RWPE1 (cell line): Measurements from ENCODE around the gene UBE3D.

Experiments used
- CTCF ChIA-PET: fragments of 350-600 bp; sonication (Branson Sonifier 250); formaldehyde crosslinking; extraction: SDS; loops from one replicate; lab custom pipeline; 2021; lab: Yijun Ruan, JAX
- POLR2A ChIA-PET: fragments of 400-600 bp; formaldehyde crosslinking; extraction: SDS; loops from one replicate; lab custom pipeline; 2020; ENCODE audit warnings: antibody characterized with exemption; ENCODE audit not compliant: low non-redundant PET; lab: Yijun Ruan, JAX
- DNase-seq: peaks from one replicate; pipeline ENCODE4 v3.0.0; 2012; ENCODE audit warnings: low spot score
- H3K27ac ChIP-seq: fragments of 450-650 bp; 2 replicates; pipeline ENCODE4 v1.5.1; 2017
- TF ChIP-seq, protein P1 (sequence below): fragments of 450-650 bp; conservative IDR thresholded peaks from 2 replicates; pipeline ENCODE4 v1.5.1; 2017; ENCODE audit warnings: low read depth, mild to moderate bottlenecking

Gene UBE3D

DNA sequence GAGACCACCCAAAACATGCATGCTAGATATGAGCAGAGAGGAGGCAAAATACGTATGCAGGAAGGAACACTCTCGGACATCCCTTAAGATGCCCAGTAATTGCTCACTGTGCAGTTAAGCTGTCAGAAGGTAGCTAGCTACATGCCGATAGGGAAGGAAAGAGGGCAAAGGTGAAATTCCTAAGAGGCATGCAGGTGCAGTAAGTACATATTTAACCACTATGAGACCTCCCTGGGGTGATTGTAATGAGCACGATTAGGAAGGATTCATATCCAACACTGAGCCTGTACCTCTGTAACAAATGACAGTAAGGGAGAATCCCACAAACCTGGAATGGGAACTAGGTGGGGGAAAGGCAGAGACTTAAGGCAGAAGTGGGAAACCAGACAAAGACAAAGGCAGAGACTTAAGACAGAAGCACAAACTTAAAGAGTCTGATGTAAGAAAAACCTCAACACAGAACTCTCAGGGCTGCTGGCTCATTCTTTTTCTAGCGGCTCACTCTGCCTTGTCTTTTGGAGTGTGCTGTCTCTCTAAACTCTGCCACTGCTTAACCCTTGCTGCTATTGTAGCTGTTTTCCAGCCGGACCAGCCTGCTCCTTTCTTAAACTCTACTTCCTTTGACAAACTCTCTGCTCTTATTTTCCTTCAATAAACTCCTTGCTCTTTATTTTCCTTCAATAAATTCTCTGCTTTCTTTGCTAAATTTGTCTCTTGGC lies 148.1 kb downstream of the UBE3D start:
- H3K27ac ChIP-seq, result no peak overlapping the region
- POLR2A ChIA-PET, result no interaction called here
- CTCF ChIA-PET, result interaction anchor here (0.7 kb wide), 1 partner anchor 9 kb away, joined by 3 read pairs; no protein-coding TSS in a partner anchor
- TF ChIP-seq, protein P1, sequence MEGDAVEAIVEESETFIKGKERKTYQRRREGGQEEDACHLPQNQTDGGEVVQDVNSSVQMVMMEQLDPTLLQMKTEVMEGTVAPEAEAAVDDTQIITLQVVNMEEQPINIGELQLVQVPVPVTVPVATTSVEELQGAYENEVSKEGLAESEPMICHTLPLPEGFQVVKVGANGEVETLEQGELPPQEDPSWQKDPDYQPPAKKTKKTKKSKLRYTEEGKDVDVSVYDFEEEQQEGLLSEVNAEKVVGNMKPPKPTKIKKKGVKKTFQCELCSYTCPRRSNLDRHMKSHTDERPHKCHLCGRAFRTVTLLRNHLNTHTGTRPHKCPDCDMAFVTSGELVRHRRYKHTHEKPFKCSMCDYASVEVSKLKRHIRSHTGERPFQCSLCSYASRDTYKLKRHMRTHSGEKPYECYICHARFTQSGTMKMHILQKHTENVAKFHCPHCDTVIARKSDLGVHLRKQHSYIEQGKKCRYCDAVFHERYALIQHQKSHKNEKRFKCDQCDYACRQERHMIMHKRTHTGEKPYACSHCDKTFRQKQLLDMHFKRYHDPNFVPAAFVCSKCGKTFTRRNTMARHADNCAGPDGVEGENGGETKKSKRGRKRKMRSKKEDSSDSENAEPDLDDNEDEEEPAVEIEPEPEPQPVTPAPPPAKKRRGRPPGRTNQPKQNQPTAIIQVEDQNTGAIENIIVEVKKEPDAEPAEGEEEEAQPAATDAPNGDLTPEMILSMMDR, result no peak
- DNase-seq, result no peak

DNA sequence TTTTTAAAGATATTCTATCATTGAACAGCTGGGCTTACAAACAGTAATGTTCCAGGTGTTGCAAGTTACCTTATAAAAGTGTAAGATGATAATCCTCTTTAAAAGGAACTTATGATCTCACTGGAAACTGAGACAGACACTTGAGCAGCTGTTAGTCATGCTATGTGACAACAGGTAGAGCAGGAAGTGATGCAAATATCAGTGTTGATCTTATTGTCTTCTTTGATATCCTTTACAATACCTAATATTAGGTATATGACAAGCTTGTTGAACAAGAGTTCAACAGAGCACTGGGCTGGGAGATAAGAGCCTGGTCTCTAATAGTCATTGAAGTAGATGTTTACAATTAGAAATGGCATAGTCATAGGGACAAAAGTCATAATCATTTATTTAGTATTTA lies 150.0 kb downstream of the UBE3D start:
- CTCF ChIA-PET, result no interaction called here
- POLR2A ChIA-PET, result no interaction called here
- H3K27ac ChIP-seq, result no peak overlapping the region
- DNase-seq, result no peak
- TF ChIP-seq, protein P1, result no peak

DNA sequence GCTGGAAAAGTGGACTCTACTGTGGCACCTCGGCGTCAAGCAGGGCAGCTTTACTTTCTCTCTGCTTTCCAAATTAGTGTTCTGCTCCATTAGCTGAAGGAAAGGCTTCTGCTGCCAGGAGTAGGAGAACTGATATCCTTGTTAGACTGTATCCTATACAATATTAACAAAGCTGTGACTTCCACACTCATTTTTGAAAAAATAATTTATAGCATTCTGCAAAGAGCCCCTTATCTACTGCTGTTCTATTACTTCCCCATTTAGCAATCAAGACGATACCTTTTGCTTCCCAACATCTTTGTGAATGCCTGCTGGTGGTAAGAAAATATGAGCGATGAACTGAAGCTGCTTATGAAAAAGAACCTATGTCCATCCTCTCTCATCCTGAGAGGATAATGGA lies 151.1 kb downstream of the UBE3D start:
- ChIA-PET CTCF (no interaction called here), POLR2A (no interaction called here)
- no peak for DNase-seq
- TF ChIP-seq, protein P1, result no peak
- H3K27ac ChIP-seq, result no peak overlapping the region

DNA sequence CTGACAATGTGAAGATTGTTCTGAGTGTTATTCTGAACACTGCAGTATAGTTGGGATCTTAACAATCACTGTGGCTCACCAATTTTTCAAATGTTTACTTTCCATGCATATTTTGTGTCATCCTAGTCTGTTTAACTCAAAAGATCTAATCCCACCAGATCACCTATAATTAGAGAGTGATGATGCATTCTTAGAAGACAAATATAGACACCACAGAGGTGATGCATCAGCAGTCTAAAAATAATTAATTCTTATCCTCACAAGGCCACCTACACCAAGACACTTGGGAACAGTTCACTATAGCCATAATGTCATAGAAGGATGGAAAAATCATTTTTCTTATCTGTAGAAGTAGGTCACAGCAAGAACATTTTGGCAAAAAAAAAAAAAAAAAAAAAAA lies 154.8 kb downstream of the UBE3D start:
- H3K27ac ChIP-seq, result no peak overlapping the region
- DNase-seq, result no peak
- POLR2A ChIA-PET, result no interaction called here
- CTCF ChIA-PET, result no interaction called here
- TF ChIP-seq, protein P1, result no peak

DNA sequence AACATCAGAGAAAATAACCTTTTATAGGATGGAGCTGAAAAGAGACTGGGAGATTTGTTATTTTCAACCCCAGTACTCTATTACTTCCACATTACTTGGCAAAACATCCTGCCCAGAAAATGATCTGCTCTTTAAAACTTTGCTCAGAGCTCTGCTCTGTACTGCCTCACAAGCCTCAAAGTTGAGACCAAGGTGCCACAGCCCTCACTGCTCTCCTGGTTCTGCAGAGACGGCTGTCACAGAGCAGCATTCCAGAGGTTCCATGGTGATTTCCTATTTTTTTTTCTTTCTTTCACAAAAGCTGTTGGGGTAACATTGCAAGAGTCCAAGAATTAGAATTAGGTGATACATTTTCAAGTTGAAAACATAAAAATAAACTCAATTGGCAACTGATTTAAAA lies 155.2 kb downstream of the UBE3D start:
- TF ChIP-seq, protein P1, result no peak
- POLR2A ChIA-PET, result no interaction called here
- CTCF ChIA-PET, result no interaction called here
- no peak overlapping the region for H3K27ac ChIP-seq
- no peak for DNase-seq

DNA sequence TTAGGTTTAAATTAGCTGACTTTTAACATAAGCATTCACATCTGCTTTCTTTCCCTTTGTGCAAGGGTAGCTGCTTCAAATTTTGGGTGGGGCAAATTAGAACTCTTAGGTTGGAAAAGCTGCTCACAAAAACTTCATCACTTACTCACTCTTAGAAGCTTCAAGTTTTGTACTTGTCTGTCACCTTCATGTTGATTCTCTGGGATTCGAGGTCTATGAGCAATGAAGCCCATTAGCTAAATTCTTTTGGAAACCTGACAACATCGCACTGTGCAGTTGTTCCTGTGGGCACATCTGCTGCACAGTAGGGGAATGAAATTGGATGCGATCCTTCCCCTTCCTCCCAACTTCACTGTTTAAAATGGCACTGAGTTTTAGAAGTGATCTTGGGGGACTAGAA lies 156.1 kb downstream of the UBE3D start:
- POLR2A ChIA-PET, result no interaction called here
- DNase-seq, result no peak
- H3K27ac ChIP-seq, result no peak overlapping the region
- CTCF ChIA-PET, result interaction anchor here (0.6 kb wide), 1 partner anchor 109 kb away, joined by 3 read pairs; no protein-coding TSS in a partner anchor
- TF ChIP-seq, protein P1, result no peak
